GM20431 (cell line): ENCODE results near the gene IL18RAP.

ENCODE experiments used
- in situ Hi-C: fragments of 300-500 bp; cut with MseI, MboI; formaldehyde crosslinking; loops from one replicate; pipeline ENCODE4 v1.15.0; 2020; ENCODE audit warnings: low sequenced_read_pairs; ENCODE audit not compliant: unreplicated experiment

Gene IL18RAP

GRCh38 chr2:102422910-102423309 is at the start of gene IL18RAP:
Gene IL18RAP (plus strand): TSS chr2:102423160. CDS start chr2:102423278, 118 bp downstream.
- in situ Hi-C loops: no loop called here

DNA sequence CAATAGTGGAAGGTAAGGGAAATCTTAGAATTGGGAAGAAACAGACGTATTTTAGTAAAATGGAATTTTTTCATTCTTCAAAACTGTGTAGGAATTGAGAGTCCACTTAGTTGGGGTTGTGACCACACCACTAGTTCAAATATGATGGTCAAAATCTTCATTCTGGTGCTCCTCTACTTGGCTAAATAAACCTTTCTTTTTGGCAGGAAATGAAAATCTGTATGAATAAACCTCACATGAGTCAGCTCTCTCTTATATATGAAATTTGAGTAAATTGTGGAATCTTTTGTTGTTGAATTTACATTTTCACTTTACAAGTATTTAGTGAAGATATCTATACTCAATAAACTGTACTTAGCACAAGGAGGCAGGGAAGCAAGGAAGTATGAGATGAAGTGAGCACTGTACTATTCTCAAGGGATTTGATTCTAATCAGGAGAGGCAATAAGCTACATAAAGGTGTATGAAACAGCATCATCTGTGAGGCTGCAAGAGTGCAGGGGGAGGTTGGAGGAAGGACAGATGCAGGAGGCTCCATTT is 46.8 kb upstream of the IL18RAP start:
- in situ Hi-C loops: no loop called here

DNA sequence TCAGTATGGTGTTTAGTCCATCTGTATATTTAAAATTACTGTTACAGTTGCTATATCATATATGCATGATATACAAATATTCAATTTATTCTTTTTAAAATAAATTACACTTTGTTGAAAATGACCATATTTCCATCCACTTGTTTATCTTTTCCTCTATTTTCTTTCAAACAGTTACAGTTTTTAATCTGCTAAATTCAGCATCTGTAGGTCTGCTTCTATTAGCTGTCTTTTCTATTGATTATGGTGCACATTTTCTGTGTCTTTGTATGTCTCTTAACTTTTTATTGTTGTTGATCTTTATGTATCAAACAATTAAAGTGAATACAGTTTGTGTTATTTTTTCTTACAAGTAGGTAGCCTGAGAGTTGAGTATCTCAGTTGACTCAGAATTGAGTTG is 39.2 kb upstream of the IL18RAP start:
- in situ Hi-C loops: no loop called here

- in situ Hi-C loops: no loop called here
These were observed 37.4 kb upstream of the IL18RAP start for GRCh38 chr2:102385522-102385921.

DNA sequence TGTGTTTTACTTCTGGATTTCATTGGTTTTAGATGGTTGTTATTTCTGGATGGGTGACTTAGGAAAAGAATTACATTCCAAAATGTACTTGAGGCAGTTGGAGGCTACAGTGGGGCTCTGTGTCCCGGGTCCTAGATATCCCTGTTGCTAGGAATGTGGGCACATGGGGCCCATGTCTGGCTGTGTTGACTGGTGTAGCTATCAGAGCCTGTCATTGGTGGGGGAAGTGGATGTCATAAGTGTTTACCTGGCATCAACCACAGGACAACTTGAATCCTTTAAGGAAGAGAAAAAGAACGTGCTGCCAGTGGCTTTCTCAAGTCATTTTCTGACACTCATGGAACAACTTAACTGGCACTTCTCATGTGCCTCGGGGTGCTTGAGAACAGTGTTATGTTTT is 37.0 kb upstream of the IL18RAP start:
- in situ Hi-C loops: no loop called here

GRCh38 chr2:102386867-102387541 is 36.0 kb upstream of the IL18RAP start:
- in situ Hi-C loops: no loop called here

- in situ Hi-C loops: no loop called here
These were observed 35.0 kb upstream of the IL18RAP start for GRCh38 chr2:102387763-102388546.

DNA sequence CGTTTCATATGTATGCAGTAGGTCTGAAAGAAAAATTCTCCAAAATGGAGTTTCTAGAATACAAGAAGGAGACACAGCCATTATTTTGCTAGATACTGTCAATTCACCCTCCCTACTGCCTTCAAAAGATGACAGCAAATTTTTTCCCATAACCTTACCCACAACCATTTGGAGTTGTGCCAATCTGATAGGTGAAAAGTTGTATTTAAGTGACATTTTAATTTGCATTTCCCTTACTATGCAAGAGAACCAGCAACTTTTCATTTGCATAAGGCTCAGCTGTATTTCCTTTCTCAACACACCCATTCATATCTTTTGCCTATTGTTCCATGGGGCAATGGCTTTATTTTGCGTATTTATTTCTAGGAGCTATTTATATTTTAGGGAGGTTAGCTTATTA is 31.4 kb upstream of the IL18RAP start:
- in situ Hi-C loops: no loop called here

GRCh38 chr2:102392096-102392495 is 30.9 kb upstream of the IL18RAP start:
- in situ Hi-C loops: no loop called here

DNA sequence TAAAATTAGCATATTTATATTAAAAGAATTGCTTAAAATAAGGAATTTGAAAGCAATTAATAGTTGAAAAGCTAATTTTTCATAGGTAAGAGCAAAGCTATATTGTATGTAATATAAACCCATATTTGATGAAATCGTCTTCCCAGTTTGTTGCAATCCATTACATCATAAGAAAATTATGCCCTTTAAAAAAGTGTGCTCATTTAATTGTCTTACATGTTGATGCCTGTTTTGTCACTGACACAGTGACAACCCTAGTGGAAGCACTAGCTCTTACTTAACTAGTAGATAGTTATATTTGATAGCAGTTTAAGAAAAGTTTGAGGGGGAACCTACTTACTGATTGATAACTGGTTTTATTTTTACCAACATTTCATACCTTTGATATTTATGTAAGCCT is 30.0 kb upstream of the IL18RAP start:
- in situ Hi-C loops: no loop called here

DNA sequence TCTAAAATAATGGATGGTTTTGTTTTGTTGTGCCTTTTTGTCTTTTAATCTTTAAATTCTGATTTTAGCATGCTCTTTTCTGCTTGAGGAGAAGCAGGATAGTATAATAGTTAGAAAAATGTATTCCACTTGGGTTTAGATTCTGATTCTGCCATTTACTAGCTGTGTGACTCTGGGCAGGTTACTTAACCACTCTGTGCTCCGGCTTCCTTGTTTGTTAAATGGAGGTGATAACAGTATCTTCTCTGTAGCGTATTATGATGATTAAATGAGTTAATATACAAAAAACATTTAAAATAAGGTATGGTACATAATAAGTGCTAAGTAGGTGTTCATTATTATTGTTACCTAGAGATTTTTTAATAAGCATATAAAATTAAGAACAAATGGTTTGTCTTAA is 26.9 kb upstream of the IL18RAP start:
- in situ Hi-C loops: no loop called here

DNA sequence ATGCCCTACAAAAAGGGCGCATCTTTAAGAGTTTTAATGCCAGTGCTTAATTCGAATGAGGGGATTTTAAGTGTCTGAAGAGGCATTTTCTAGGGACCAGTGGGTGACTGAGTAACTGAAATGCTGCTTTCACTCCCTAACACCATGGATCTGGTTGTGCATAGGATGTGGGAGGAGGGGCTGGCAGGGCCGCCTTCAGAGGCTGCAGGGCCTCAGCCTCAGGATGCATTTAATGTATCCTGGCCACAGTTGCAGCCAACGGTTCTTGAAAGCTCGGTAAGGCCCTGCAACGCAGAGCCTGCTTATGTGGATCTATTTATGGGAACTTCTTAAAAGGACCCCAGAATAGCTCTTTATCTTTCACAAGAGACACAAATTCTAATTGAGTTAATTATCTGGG is 25.8 kb upstream of the IL18RAP start:
- in situ Hi-C loops: no loop called here

DNA sequence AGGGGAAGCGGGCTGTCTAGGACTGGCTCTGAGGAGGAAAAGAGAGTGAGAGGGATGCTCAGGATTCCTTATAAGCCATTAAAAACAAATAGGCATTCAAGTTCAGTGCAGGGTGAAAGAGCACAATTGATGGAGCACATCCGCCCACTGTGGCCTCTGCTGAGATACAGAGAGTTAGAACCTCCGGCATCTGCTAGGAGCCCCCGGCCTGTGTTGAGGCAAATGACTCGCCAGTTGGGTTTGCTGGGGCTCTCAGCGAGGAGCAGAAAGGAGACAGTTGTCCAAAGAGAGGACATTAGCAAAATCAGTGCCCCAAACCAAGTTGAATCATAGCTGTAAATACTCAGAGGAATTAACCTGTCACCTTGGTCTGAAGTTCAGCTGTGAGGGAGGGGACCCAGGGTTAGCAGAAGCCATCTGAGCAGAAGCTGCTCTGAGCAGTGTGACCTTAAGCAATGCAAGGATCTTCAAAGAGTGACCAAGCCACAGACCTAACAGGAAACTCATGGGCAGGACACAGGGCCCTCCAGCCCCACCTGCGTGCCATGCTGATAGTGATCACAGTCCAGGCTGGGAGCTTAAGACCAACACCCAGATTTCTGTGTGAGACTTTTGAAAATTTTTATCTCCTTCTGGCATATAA is 23.3 kb upstream of the IL18RAP start:
- in situ Hi-C loops: no loop called here

- in situ Hi-C loops: no loop called here
These were observed 21.5 kb upstream of the IL18RAP start for GRCh38 chr2:102401456-102401855.

DNA sequence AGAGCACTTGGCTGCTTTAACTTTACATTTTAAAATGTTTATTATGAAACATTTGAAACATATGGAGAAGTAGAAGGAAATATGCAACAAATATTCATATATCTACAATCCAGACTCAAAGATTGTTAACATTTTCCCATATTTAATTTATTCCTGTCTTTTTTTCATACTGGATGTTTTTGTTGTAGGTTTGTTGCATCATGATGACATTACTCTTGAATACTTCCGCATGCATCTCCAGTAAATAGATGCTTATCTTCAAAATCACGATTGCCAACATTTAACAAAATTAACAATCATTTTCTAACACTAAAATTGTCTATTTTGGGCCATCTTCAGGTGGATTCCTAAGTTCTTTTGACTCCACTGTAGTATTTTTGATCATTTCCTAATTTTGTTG is 21.1 kb upstream of the IL18RAP start:
- in situ Hi-C loops: no loop called here

DNA sequence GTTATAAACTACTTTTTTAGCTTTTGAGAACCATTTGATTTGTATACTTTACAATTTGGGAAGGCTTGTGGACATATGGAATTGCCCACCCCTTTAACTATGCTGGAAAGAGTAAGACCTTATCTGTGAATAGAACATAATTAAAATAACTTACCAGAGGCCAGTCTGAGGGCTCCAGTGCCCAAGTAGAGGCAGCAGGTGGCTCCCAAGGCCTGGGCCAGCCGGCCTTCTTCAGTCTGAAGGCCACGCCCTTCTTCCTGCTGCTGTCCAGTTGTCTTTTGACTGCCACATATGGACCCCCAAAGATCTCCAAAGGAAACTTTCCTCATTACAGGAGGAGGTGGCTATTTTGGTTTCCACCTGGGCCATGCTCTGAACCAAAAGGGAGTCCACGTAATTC is 12.0 kb upstream of the IL18RAP start:
- in situ Hi-C loops: no loop called here

GRCh38 chr2:102412199-102412598 is 10.8 kb upstream of the IL18RAP start:
- in situ Hi-C loops: no loop called here

- in situ Hi-C loops: no loop called here
These were observed 5.0 kb upstream of the IL18RAP start for GRCh38 chr2:102417946-102418345.

- in situ Hi-C loops: no loop called here
These were observed 4.5 kb upstream of the IL18RAP start for GRCh38 chr2:102418421-102418961.

DNA sequence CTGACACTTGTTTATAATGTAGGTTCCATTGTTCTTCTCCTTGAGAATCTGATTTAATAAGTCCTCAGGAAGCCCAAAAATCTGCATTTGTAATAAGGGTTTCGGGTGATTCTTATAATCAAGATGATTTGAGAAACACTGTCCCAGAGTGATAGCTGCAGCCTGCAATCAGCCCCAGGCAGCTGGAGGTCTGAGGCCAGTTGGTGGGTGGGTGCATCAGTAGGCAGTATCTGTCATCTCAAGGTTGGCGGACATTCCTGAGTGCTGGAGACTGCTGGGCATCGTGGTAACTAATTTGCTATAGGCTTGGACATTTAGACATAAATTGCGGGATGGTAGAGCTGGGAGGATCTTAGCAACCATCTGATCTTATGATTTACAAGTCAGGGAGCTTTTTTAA is 2.7 kb upstream of the IL18RAP start:
- in situ Hi-C loops: no loop called here
